HL-60 (cell line): ENCODE data around the gene OR5D16.

Source experiments
- CTCF ChIP-seq: IDR thresholded peaks from one replicate; pipeline ENCODE4 v1.5.1; 2011; ENCODE audit warnings: low read length, control low read depth, inconsistent platforms; ENCODE audit not compliant: insufficient read depth
- POLR2AphosphoS5 ChIP-seq: IDR thresholded peaks from 2 replicates; pipeline ENCODE4 v1.6.1; 2012; ENCODE audit warnings: low read depth

- no peak for TF ChIP-seq CTCF
- TF ChIP-seq POLR2AphosphoS5: no peak
Observed at GRCh38 chr11:55795256-55795655, 43.3 kb upstream of the OR5D16 start, which contains the start of gene OR5D14.
